ENCODE data around the gene ABL1.
"Not testable (repeated sequence)": the region's sequence is repeated elsewhere in the genome, so short reads cannot be mapped to it uniquely, and the experiment has no call there.

ABL1 gene

GRCh38 chr9:130825351-130825651 is 9.8 kb upstream of the ABL1 start:
- DNase-seq (ENCODE audit: low spot score): no peak

DNA sequence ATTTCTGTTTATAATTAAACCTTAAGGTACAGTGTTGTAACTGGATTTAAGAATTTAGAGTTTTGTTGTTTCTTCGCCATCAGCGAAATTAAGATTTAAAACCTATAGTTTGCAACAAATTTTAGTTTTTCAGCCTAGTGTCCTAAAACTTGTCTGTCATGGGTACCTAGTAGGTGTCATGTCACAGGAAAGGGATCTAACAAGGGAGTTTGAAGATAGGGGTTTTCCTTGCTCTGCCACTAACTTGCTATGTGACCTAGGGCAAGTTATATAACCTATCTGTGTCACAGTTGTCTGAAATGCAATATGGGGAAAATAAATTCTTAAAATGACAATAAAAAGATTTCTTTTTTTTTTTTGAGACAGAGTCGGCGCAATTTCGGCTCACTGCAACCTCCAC is 9.2 kb upstream of the ABL1 start:
- no peak for DNase-seq (ENCODE audit: low spot score)

DNA sequence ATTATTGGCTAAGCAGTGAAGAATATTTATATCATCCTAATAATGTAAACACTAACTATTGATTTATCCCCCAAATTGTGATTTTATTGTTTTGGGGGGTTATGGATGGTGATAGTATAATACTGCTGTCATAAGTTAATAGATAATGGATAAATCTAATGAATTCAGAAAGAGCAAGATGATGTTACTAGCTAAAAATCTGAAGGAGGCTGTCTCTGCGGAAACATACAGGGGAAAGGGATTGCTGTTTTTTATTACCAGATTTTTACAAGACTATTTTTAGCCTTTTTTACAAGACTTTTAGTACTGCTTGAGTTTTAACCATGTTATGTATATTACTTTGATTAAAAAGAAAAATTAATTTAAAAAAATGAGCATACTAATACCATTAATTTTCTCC is 5.3 kb upstream of the ABL1 start:
- no peak for DNase-seq (ENCODE audit: low spot score)

GRCh38 chr9:130830231-130830760 is 4.8 kb upstream of the ABL1 start:
- DNase-seq (ENCODE audit: low spot score): no peak

GRCh38 chr9:130831077-130831476 is 4.0 kb upstream of the ABL1 start:
- no peak for DNase-seq (ENCODE audit: low spot score)

DNA sequence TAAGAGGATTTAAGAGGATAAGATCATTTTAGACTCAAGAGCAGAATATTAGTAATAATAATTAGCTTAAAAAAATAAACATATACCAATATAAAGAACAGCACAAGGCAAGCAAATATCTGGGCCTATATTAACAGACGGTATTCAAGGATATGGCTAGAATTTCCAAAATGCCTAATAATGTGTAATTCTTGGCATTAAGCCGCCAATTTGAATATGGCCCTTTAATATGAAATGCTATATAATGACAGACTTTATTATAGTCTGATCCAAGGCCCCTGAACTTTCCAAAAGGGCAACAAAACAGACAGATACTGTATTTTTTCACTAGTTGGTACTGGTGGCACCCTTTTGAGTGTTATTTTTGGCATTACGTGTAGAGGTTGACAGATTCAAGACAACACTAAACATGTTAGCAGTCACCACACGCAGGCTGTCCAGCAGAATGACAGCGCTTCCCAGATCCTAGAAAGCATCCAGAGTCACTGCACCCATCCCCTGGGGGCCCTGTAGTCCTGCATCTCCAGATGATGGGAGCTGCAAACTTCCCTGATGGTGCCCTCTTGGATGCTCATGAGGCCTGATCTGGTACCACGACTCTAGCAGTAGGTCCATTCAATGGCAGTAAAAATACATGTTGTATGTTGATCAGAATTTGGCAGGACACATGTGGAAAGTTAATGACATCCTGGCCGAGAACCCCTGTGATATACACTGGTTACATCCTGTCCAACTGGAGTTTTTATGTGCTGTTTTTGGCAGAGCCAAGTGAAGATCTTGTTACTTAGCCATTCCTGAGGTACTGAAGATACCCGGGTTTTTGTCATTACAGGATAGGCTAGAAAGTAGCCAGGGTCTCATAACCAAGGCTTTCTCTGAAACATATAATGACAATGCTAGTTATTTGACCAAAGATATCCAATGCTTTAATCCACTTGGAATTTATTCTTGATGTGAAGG is 1.7 kb upstream of the ABL1 start:
- DNase-seq (ENCODE audit: low spot score): peak; percentile 20

- peak; percentile 77 for DNase-seq (ENCODE audit: low spot score)
These were observed 616 bp downstream of the ABL1 start for GRCh38 chr9:130835441-130836298.

DNA sequence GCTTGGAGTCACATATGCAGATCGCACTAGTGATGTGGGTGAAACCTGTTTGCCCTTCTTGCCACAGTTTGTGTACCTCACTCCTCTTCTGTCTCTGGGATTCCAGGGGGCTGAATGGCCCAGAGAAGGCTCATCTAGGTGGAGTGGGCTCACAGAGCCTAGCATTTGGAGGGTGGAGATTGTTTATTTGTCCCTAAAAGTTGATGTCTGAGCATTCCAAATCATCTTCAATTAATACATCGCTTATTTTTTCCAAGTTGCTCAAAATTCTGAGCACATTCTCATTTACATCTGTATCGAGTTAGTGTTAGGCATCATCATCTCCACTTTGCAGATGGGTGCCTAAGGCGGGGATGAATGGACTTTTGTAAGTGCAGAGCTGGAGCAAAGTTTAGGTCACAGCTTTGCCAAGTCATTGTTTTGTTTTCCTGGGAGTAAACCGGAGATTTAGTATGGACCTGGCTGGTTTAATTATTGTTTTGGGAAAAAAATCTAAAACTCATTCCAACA is 2.0 kb downstream of the ABL1 start:
- no peak for DNase-seq (ENCODE audit: low spot score)

DNA sequence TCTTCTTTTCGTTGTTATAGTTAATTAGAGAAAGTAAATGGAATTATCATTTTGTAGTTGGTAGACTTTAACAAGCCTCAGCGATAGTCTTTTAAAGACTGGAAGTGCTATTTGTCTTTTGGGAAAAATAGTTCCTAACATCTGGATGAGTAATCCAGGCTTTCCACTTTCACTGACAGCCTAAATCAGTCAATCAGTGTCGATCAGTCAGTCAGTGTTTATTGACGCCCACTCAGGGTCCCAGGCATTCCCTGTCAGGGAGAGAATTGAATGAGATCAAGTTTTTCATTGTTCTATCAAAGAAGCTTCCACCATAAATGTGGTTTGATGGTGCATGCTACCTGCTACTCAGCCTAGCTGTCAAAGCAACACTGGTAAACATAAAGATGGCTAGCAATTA is 2.6 kb downstream of the ABL1 start:
- no peak for DNase-seq (ENCODE audit: low spot score)

- DNase-seq (ENCODE audit: low spot score): no peak
These were observed 4.4 kb downstream of the ABL1 start for GRCh38 chr9:130839132-130840111.

DNA sequence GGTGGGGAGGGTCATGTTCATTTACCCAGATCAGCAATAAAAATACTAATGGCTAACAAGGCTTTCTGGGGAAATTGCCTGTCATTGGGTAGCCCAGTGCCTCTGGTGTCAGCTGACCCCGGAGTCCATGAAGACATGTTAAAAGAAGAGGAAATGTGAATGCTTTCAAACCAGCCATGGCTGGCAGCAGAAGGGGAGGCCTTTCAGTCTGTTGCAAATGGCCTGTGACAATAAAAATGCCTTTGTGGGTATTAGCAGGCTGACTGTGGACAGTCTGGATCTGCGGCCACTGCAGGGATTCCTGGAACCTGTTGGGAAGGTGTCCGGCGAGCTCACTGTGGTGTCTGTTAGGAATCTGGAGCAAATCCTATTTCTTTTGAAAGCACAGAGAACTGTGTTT is 7.5 kb downstream of the ABL1 start:
- no peak for DNase-seq (ENCODE audit: low spot score)

DNA sequence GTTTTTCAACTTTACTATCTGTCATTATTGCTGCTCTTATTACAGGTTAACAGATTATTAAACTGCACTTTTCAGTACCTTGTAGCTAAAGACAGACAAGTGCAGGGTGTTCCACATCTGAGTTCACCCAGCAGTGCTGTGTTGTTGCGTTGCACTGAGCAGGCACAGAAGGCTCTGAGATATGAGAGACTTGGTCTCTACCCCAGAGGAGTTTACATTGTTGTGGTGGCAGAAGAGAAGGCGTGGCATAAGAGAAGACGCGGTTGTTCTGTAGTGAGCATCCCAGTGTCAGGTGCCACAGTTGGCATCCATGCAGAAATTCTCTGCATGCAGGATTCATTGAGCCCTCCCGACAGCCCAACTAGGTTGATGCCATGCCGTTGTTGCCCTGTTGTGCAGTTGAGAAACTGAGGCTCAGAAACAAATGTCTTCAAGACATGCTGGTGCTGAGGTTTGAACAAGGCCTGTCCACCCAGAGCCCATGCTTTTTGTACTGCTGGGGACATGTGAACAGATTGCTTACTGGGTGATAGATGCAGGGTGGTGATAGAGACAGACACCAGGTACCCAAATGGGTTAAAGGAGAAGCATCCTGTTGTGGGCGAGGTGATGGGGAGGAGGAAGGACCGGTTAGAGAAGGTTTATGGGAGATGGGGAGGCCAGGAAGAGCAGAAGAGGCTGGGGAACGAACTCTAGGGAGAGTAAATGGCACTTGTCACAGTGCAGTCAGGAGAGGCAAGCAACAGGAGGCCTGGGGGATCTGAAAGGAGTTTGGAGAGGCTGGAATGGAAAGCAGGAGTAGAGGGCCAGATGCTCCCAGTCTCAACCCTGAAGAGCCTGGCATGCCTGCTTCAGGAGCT is 8.2 kb downstream of the ABL1 start:
- no peak for DNase-seq (ENCODE audit: low spot score)

DNA sequence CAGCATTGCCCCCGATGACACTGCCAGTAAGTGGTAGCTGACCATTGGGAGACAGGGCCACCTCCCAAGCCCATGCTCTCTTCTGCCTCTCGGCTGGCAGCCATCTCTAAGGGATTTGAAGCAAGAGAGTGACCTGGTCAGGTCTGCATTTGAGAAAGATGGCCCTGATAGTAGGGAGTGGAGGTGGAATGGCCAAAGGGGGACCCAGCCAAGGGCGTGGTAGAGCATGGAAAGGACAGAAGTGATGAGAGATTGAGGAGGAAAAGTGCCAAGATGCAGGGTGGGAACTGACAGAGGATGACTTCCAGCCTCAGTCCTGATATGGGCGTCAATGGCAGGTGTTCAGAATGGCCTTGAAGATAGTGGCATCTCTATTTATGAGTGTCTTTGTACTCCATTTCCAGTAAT is 9.0 kb downstream of the ABL1 start:
- no peak for DNase-seq (ENCODE audit: low spot score)

DNA sequence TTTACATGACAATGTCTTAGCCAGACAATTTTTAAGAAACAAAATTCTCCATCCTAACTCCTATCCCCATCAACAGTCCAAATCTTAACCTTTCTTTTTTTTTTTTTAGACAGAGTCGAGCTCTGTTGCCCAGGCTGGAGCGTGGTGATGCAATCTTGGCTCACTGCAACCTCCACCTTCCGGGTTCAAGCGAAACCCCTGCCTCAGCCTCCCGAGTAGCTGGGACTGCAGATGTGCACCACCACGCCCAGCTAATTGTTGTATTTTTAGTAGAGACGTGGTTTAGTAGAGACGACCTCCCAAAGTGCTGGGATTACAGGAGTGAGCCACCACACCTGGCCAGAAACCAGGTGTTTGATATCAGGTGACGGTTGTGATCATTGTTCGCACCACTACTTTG is 10.2 kb downstream of the ABL1 start:
- no peak for DNase-seq (ENCODE audit: low spot score)

DNA sequence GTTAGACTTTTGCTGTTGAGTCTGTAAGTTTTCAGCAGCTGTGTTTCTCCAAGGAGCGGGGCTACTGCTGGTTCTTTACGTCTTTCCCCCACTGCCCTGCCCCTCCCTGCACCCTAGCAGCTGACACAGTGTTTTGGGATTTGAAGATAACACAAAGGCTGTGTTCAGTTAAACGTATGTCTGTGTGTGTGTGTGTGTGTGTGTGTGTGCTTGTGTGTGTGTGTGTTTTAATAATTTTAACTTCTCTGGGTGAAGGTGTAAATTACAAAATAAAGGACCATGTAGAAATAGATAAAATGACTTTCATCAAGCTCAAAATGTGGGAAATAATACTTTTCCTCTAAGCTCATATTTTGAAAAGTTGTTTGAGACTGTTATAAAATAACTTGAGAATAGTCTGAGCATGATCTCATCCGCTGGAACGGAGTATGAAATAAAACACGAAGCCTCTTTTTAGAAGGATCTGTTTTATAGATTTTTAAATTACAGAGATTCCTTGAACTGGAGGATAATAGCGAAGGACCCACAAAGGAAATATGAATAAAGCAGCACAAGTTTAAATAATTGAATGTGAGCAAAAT is 10.9 kb downstream of the ABL1 start:
- no peak for DNase-seq (ENCODE audit: low spot score)

- DNase-seq (ENCODE audit: low spot score): no peak
These were observed 11.6 kb downstream of the ABL1 start for GRCh38 chr9:130846487-130847305.

DNA sequence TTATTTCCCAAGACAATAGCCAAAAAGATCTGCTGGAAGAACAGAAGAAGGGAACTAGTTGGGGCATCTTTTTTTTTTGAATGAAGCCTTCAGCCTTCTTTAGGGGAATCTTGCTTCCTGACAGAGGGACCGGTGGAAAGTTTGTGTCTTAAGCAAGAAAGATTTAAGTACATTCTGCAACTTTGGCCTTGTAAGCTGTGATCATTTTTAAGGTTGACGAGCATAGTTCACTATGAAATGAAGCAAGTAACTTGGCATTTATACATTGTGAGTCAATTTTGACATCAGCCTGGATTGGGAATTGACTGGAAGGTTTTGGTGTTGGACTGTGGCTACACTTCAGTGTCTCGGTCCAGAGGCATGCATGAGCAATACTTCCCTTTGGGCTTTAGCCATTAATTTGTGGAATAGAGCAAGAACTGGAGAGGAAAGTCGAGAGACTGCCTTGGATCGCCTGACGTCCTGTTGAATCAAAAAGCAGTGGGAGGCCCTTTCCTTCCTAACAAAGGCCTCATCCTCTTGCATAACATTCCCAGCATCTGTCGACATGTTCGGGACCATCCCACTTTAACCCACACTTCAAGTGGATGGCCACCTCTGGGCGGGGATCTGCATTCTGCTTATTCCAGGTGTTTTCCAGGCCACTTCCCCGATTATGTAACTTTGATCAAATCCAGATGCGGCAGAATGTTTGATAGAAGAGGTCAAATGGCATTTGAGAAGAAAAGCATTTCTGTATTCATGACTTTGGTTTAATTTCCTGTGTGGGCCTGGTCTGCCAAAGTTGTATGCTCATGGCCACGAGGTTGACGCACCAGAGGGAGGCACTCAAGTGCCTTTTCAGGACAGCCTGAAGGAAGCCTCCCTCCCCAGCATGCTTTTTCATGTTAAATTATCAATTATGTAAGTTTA is 12.5 kb downstream of the ABL1 start:
- no peak for DNase-seq (ENCODE audit: low spot score)

GRCh38 chr9:130848514-130848913 is 13.5 kb downstream of the ABL1 start:
- DNase-seq (ENCODE audit: low spot score): not testable (repeated sequence)

Measured in D341Med (cell line).